Femur (tissue), 1 donor: Measurements from ENCODE around the gene MICAL1.
A peak's percentile ranks its signal among the peaks of the same experiment; 100 is the strongest.

Experiments used
- DNase-seq: peaks from one replicate; pipeline ENCODE4 v3.0.0-alpha.2; 2017

The MICAL1 gene

GRCh38 chr6:109453594-109454495 lies 1.7 kb downstream of the MICAL1 start:
- peak; percentile 73 for DNase-seq

- no peak for DNase-seq
These were observed 2.4 kb downstream of the MICAL1 start for GRCh38 chr6:109453156-109453555.

GRCh38 chr6:109452181-109452580 lies 3.4 kb downstream of the MICAL1 start:
- DNase-seq = no peak

GRCh38 chr6:109451376-109451775 lies 4.2 kb downstream of the MICAL1 start:
- DNase-seq = no peak

GRCh38 chr6:109450801-109451200 lies 4.8 kb downstream of the MICAL1 start:
- DNase-seq = no peak

- no peak for DNase-seq
These were observed 5.5 kb downstream of the MICAL1 start for GRCh38 chr6:109449795-109450673.

GRCh38 chr6:109449064-109449794 lies 6.3 kb downstream of the MICAL1 start:
- DNase-seq = no peak

GRCh38 chr6:109448615-109449014 lies 7.0 kb downstream of the MICAL1 start:
- no peak for DNase-seq

GRCh38 chr6:109447878-109448555 lies 7.6 kb downstream of the MICAL1 start:
- DNase-seq = no peak

GRCh38 chr6:109447087-109447486 lies 8.5 kb downstream of the MICAL1 start:
- DNase-seq = no peak

GRCh38 chr6:109446541-109446940 lies 9.0 kb downstream of the MICAL1 start:
- no peak for DNase-seq

- no peak for DNase-seq
These were observed 9.5 kb downstream of the MICAL1 start for GRCh38 chr6:109446072-109446471.

- no peak for DNase-seq
These were observed 10.2 kb downstream of the MICAL1 start for GRCh38 chr6:109445382-109445781.

GRCh38 chr6:109443425-109443950 lies 12.1 kb downstream of the MICAL1 start:
- DNase-seq = no peak

- DNase-seq = no peak
These were observed 13.1 kb downstream of the MICAL1 start for GRCh38 chr6:109442393-109442924.

- peak; percentile 71 for DNase-seq
These were observed 14.3 kb downstream of the MICAL1 start for GRCh38 chr6:109441069-109441816.

GRCh38 chr6:109440331-109441068 lies 15.1 kb downstream of the MICAL1 start, which contains the start of the genes PPIL6 and SMPD2:
PPIL6 (minus strand) TSS chr6:109440628; CDS start chr6:109440590, 38 bp downstream.
SMPD2 (plus strand) TSS chr6:109440724; CDS start chr6:109441122, 398 bp downstream.
- DNase-seq = peak; percentile 95

GRCh38 chr6:109436041-109436440 lies 19.5 kb downstream of the MICAL1 start:
- no peak for DNase-seq

- no peak for DNase-seq
These were observed 21.1 kb downstream of the MICAL1 start for GRCh38 chr6:109434456-109434855.

GRCh38 chr6:109429496-109429895 lies 26.1 kb downstream of the MICAL1 start:
- DNase-seq = no peak
